ENCODE results near the gene KLHL29. TPM values are rescaled to one million over a fixed set of nuclear protein-coding genes. Genes with fewer than 3 reads are reported as not detected.
"Not testable (repeated sequence)": the region's sequence is repeated elsewhere in the genome, so short reads cannot be mapped to it uniquely, and the experiment has no call there.

Gene KLHL29
- total and polyA plus RNA-seq, 4 experiments from 2014 or later: 0.24 to 2.4 (median 1.9) TPM; not detected in 1

DNA sequence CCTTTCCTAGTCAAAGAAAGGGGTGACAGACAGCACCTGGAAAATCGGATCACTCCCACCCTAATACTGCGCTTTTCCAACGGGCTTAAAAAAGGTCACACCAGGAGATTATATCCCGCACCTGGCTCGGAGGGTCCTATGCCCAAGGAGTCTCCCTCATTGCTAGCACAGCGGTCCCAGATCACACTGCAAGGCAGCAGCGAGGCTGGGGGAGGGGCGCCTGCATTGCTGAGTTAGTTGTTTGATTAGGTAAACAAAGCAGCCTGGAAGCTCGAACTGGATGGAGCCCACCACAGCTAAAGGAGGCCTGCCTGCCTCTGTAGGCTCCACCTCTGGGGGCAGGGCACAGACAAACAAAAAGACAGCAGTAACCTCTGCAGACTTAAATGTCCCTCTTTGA lies 351.8 kb downstream of the KLHL29 start:
- H3K9me3 ChIP-seq (ENCODE audit: control insufficient read depth in 1 of 2, low read length in 2 of 2); intact Hi-C loops (cut with micrococcal nuclease); H3K4me3 ChIP-seq (ENCODE audit: low read length in 2 of 2); H3K9me3 Mint-ChIP-seq; H3K27me3 ChIP-seq (ENCODE audit: insufficient read depth, low read length); H3K36me3 ChIP-seq (ENCODE audit: insufficient read depth, low read length); H3K4me1 ChIP-seq (ENCODE audit: insufficient read depth, low read length); H3K4me3 Mint-ChIP-seq; DNase-seq; H3K4me1 Mint-ChIP-seq; CTCF ChIA-PET (ENCODE audit: partially characterized antibody); H3K27ac Mint-ChIP-seq; H3K27ac ChIP-seq (ENCODE audit: low read depth, low read length); POLR2A ChIA-PET (ENCODE audit: partially characterized antibody); H3K27me3 Mint-ChIP-seq: not testable (repeated sequence)
- peaks cover 39 to 71% of the 10 kb centered on the region in 2 donors for H3K36me3 Mint-ChIP-seq

DNA sequence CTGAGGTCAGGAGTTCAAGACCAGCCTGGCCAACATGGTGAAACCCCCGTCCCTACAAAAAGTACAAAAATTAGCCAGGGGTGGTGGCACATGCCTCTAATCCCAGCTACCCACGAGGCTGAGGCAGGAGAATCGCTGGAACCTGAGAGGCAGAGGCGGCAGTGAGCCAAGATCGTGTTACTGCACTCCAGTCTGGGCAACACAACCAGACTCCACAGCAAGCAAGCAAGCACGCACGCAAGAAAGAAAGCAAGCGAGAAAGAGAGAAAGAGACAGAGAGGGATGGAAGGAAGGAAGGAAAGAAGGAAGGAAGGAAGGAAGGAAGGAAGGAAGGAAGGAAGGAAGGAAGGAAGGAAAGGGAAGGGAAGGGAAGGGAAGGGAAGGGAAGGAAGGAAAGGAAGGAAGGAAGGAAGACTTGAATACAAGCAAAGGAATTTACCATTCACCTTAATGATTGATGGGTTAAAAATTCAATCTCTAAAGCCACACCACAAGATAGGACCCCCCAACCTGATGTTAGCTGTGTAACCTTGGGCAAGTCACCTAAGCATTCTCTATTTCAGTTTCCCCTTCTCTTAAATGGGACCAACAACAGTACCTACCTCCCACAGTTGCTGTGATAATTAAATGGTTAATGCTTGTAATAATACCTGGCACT lies 360.2 kb downstream of the KLHL29 start:
- Histone ChIP-seq H3K9me3 (ENCODE audit: control insufficient read depth in 1 of 2, low read length in 2 of 2) (no peaks in the 10 kb centered on the region), H3K4me1 (ENCODE audit: insufficient read depth, low read length) (no peaks in the 10 kb centered on the region), H3K27ac (ENCODE audit: low read depth, low read length) (no peak overlapping the region), H3K4me3 (ENCODE audit: low read length in 2 of 2) (no peak overlapping the region), H3K27me3 (ENCODE audit: insufficient read depth, low read length) (no peaks in the 10 kb centered on the region), H3K36me3 (ENCODE audit: insufficient read depth, low read length) (no peaks in the 10 kb centered on the region)
- Mint-ChIP-seq H3K9me3 (no peaks in the 10 kb centered on the region), H3K36me3 (peaks cover 14 to 26% of the 10 kb centered on the region in 2 donors), H3K4me3 (peak overlapping the region in 1 of 8 donors; percentile 62), H3K27me3 (no peaks in the 10 kb centered on the region), H3K27ac (peak overlapping the region in 2 of 7 donors; percentile 74 to 90), H3K4me1 (peaks cover 0 to 13% (median 2%) of the 10 kb centered on the region in 4 donors)
- POLR2A ChIA-PET (ENCODE audit: partially characterized antibody): no interaction called here
- intact Hi-C loops (cut with micrococcal nuclease): no loop called here
- CTCF ChIA-PET (ENCODE audit: partially characterized antibody): no interaction called here
- no peak for DNase-seq

DNA sequence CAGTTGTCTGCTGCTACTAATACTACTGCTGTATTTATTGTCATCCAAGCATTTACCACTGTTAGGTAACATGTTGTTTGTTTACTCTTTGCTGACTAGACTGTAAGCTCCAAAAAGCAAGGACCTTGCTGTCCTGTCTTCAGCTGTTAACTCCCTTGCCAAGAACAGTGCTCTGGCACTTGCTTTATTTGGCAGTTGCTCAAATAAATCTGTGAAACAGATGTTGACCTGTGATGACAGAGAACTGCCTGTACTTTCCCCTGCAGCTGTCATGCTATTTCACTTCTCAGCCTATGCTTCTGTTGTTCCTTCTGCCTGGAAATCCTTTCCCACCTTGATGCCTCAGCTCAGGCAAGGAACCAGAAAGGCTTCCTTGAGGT lies 360.7 kb downstream of the KLHL29 start:
- ChIA-PET CTCF (ENCODE audit: partially characterized antibody) (no interaction called here), POLR2A (ENCODE audit: partially characterized antibody) (no interaction called here)
- H3K9me3 ChIP-seq (ENCODE audit: control insufficient read depth in 1 of 2, low read length in 2 of 2): no peaks in the 10 kb centered on the region
- Mint-ChIP-seq H3K4me3 (no peak overlapping the region), H3K9me3 (no peaks in the 10 kb centered on the region), H3K27ac (peak overlapping the region in 2 of 7 donors; percentile 0 to 26), H3K36me3 (peaks cover 18 to 26% of the 10 kb centered on the region in 2 donors), H3K27me3 (no peaks in the 10 kb centered on the region), H3K4me1 (peaks cover 0 to 13% (median 2%) of the 10 kb centered on the region in 4 donors)
- H3K4me3 ChIP-seq (ENCODE audit: low read length in 2 of 2): no peak overlapping the region
- no peak overlapping the region for H3K27ac ChIP-seq (ENCODE audit: low read depth, low read length)
- peaks cover under 1% of the 10 kb centered on the region for H3K36me3 ChIP-seq (ENCODE audit: insufficient read depth, low read length)
- H3K27me3 ChIP-seq (ENCODE audit: insufficient read depth, low read length): no peaks in the 10 kb centered on the region
- intact Hi-C loops (cut with micrococcal nuclease): no loop called here
- no peak for DNase-seq
- H3K4me1 ChIP-seq (ENCODE audit: insufficient read depth, low read length): no peaks in the 10 kb centered on the region

DNA sequence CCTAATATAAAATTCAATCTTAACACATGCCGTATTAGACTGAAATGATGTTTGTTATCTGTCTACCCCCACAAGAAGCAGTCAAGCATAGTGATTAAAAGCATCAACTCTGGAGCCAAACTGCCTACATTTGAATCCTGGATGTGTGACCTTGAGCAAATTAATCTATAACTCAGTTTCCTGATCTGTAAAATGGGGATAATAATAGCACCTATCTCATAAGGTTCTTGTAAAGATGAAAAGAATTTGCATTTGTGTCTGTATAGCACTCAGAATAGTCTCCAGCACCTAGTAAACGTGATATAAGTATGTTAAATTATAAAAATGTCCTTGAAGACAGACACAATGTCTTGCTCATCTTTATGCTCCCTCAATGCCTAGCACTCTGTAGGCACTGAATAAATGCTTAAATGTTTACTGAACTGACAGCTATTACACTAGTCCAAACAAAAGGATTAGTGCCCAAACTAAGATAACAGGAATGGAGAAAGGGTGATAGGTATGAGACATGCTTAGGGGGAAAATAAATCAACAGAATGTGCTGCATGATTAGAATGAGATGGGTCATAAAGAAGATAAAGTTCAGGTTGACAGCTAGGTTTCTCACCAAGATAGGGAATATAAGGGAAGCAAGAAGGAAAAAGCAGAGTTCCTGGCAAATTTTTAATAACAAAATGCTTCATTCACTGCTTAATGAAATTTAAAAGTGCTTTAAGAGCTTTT lies 361.3 kb downstream of the KLHL29 start:
- intact Hi-C loops (cut with micrococcal nuclease): no loop called here
- H3K36me3 Mint-ChIP-seq: peaks cover 22 to 31% of the 10 kb centered on the region in 2 donors
- Histone ChIP-seq H3K4me3 (ENCODE audit: low read length in 2 of 2) (no peak overlapping the region), H3K36me3 (ENCODE audit: insufficient read depth, low read length) (peaks cover 6% of the 10 kb centered on the region), H3K9me3 (ENCODE audit: control insufficient read depth in 1 of 2, low read length in 2 of 2) (no peaks in the 10 kb centered on the region), H3K4me1 (ENCODE audit: insufficient read depth, low read length) (no peaks in the 10 kb centered on the region), H3K27me3 (ENCODE audit: insufficient read depth, low read length) (no peaks in the 10 kb centered on the region), H3K27ac (ENCODE audit: low read depth, low read length) (no peak overlapping the region)
- H3K27me3 Mint-ChIP-seq: no peaks in the 10 kb centered on the region
- H3K4me3 Mint-ChIP-seq: no peak overlapping the region
- DNase-seq: no peak
- peaks cover 0 to 13% (median 2%) of the 10 kb centered on the region in 4 donors for H3K4me1 Mint-ChIP-seq
- H3K27ac Mint-ChIP-seq: peak overlapping the region in 3 of 7 donors; percentile 0 to 71 (median 3)
- ChIA-PET CTCF (ENCODE audit: partially characterized antibody) (no interaction called here), POLR2A (ENCODE audit: partially characterized antibody) (no interaction called here)
- H3K9me3 Mint-ChIP-seq: no peaks in the 10 kb centered on the region

- no peak for DNase-seq
- Histone ChIP-seq H3K36me3 (ENCODE audit: insufficient read depth, low read length) (peaks cover 15% of the 10 kb centered on the region), H3K4me1 (ENCODE audit: insufficient read depth, low read length) (no peaks in the 10 kb centered on the region), H3K4me3 (ENCODE audit: low read length in 2 of 2) (no peak overlapping the region), H3K27ac (ENCODE audit: low read depth, low read length) (no peak overlapping the region), H3K9me3 (ENCODE audit: control insufficient read depth in 1 of 2, low read length in 2 of 2) (no peaks in the 10 kb centered on the region), H3K27me3 (ENCODE audit: insufficient read depth, low read length) (no peaks in the 10 kb centered on the region)
- CTCF ChIA-PET (ENCODE audit: partially characterized antibody): no interaction called here
- Mint-ChIP-seq H3K4me3 (no peak overlapping the region), H3K4me1 (peaks cover 0 to 1% (median 0%) of the 10 kb centered on the region in 4 donors), H3K36me3 (peaks cover 54% of the 10 kb centered on the region in 2 donors), H3K9me3 (no peaks in the 10 kb centered on the region), H3K27ac (no peak overlapping the region), H3K27me3 (no peaks in the 10 kb centered on the region)
- intact Hi-C loops (cut with micrococcal nuclease): no loop called here
- POLR2A ChIA-PET (ENCODE audit: partially characterized antibody): no interaction called here
These were observed 366.8 kb downstream of the KLHL29 start for GRCh38 chr2:23751747-23752265.

DNA sequence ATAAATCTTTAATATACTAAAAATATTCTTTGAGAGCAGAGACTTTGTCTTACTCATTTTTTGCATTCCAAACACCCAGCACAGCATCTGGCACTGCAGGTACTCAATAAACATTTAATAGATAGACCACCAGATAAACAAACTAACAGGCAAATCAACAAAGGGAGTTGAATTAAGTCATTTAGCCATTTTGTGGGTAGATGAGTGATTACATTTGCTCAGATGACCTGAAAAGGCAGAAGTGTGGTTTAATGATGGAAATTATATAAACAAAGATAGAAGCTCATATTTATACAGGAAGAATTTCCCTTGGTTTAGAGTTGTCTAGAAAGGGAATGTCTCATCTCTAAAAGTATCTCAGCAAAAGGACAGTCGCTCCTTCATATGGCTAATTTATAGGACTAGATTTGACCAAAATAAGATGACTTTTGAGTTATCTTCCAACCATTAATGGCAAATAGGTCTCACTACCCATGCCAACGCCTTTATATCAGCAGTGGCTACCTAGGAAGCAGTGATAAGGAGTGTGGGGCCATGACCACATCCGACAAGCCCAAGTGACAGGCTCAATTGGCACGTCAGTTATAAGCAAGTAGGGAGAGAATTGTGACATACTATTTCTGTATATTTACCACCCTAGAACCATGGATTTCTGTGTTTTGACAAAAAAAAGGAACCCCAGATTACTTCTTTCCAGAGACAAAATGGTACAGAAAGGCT lies 368.5 kb downstream of the KLHL29 start:
- Mint-ChIP-seq H3K27me3 (no peaks in the 10 kb centered on the region), H3K9me3 (no peaks in the 10 kb centered on the region), H3K4me1 (no peaks in the 10 kb centered on the region), H3K36me3 (peaks cover 68 to 70% of the 10 kb centered on the region in 2 donors), H3K27ac (no peak overlapping the region), H3K4me3 (no peak overlapping the region)
- no peak overlapping the region for H3K27ac ChIP-seq (ENCODE audit: low read depth, low read length)
- CTCF ChIA-PET (ENCODE audit: partially characterized antibody): interaction anchor here (1.6 kb wide), 1 partner anchor 332 kb away, joined by 3 read pairs; the partner anchor contains the start of gene TP53I3
- H3K36me3 ChIP-seq (ENCODE audit: insufficient read depth, low read length): peaks cover 22% of the 10 kb centered on the region
- POLR2A ChIA-PET (ENCODE audit: partially characterized antibody): no interaction called here
- DNase-seq: no peak
- no peak overlapping the region for H3K4me3 ChIP-seq (ENCODE audit: low read length in 2 of 2)
- intact Hi-C loops (cut with micrococcal nuclease): no loop called here
- H3K9me3 ChIP-seq (ENCODE audit: control insufficient read depth in 1 of 2, low read length in 2 of 2): no peaks in the 10 kb centered on the region
- H3K27me3 ChIP-seq (ENCODE audit: insufficient read depth, low read length): no peaks in the 10 kb centered on the region
- no peaks in the 10 kb centered on the region for H3K4me1 ChIP-seq (ENCODE audit: insufficient read depth, low read length)

DNA sequence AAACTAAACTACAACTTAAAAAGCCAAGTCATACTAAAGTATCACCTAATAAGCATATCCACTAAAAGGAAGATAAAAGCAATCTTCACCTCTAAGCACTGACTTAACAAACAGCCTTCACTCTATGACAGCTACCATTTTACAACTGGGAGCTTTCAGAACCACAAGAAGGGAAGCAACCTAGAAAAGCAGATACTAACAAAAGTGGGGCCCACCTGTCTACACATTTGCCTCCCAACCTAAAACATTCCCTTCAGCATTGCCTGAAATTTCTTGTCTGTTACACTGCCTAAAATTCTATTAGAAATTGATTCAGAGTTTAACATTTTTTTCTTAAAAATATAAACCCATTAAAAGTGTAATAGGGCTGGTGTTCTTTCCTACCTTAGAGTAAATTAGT lies 370.0 kb downstream of the KLHL29 start:
- H3K27ac Mint-ChIP-seq: peak overlapping the region in 1 of 7 donors; percentile 32
- H3K27me3 ChIP-seq (ENCODE audit: insufficient read depth, low read length): no peaks in the 10 kb centered on the region

More for the DNA sequence above, 370.0 kb downstream of the KLHL29 start:
- no peak for DNase-seq
- intact Hi-C loops (cut with micrococcal nuclease): no loop called here
- Histone ChIP-seq H3K4me3 (ENCODE audit: low read length in 2 of 2) (no peak overlapping the region), H3K36me3 (ENCODE audit: insufficient read depth, low read length) (peaks cover 28% of the 10 kb centered on the region), H3K4me1 (ENCODE audit: insufficient read depth, low read length) (no peaks in the 10 kb centered on the region), H3K27ac (ENCODE audit: low read depth, low read length) (no peak overlapping the region), H3K9me3 (ENCODE audit: control insufficient read depth in 1 of 2, low read length in 2 of 2) (no peaks in the 10 kb centered on the region)
- Mint-ChIP-seq H3K9me3 (no peaks in the 10 kb centered on the region), H3K36me3 (peaks cover 68 to 72% of the 10 kb centered on the region in 2 donors), H3K4me3 (no peak overlapping the region), H3K27me3 (no peaks in the 10 kb centered on the region), H3K4me1 (no peaks in the 10 kb centered on the region)
- CTCF ChIA-PET (ENCODE audit: partially characterized antibody): interaction anchor here (1.6 kb wide), 1 partner anchor 330 kb away, joined by 3 read pairs; the partner anchor contains the start of gene TP53I3
- POLR2A ChIA-PET (ENCODE audit: partially characterized antibody): no interaction called here

Data from CD4-positive, alpha-beta memory T cell (primary cell).